K562 (cell line): Measurements from ENCODE around the gene IRAK2. TPM values are rescaled to one million over a fixed set of nuclear protein-coding genes. Genes with fewer than 3 reads are reported as not detected.
A peak's percentile ranks its signal among the peaks of the same experiment; 100 is the strongest.

ENCODE experiments used
- ATAC-seq: fragments of 200-7000 bp; cut with Tn5 transposase; 3 replicates; pipeline ENCODE4 v1.9.1; 2020; ENCODE audit warnings: moderate library complexity
- BruUV-seq: library from RNA; stranded (reverse); fragments of 400-500 nt; replicated peaks from 2 replicates; lab custom pipeline; 2021; lab: Mats Ljungman, UMichigan
- CTCF ChIA-PET: fragments of 300-600 bp; formaldehyde crosslinking; extraction: SDS; loops from one replicate; lab custom pipeline; 2021; ENCODE audit warnings: low intra/inter-chr PET ratio; lab: Yijun Ruan, JAX
- POLR2A ChIA-PET: fragments of 300-600, 350-650 bp; sonication (Branson Sonifier 250); formaldehyde crosslinking; extraction: SDS; loops from one replicate; lab custom pipeline; 2021; ENCODE audit warnings: antibody characterized with exemption, inconsistent platforms; lab: Yijun Ruan, JAX
- DNase-seq, 4 experiments: peaks; one replicate each; pipeline versions ENCODE4 v3.0.0 to v3.0.0-alpha.2; 2011 to 2018; ENCODE audit warnings: low spot score in 3 of 4, mixed read lengths in 3 of 4; ENCODE audit errors: extremely low read depth in 1 of 4
- FAIRE-seq: peaks from 2 replicates; lab custom pipeline; 2011; peaks lifted over from hg19 to GRCh38; lab: Jason Lieb, UNC
- H2AFZ ChIP-seq: 2 replicates; pipeline ENCODE4 v1.6.0; 2011; ENCODE audit warnings: low read depth, low read length, control low read depth, inconsistent platforms
- H3K27ac ChIP-seq: fragments of 200-600 bp; 3 replicates; pipeline ENCODE4 v1.8.0; 2011; ENCODE audit warnings: low read depth, mild to moderate bottlenecking, control low read depth, inconsistent platforms, low read length, moderate library complexity, mixed read lengths; ENCODE audit errors: extremely low read depth
- H3K27me3 ChIP-seq, 2 experiments: fragments of 300-600 bp in 1 of 2; 2 replicates in 1 of 2; 3 replicates in 1 of 2; pipeline versions ENCODE4 v1.6.0 to v1.8.0; 2011; ENCODE audit warnings: inconsistent platforms in 2 of 2, low read length in 2 of 2, mild to moderate bottlenecking in 1 of 2, mixed read lengths in 1 of 2, moderate library complexity in 1 of 2; ENCODE audit not compliant: control insufficient read depth in 2 of 2, insufficient read depth in 2 of 2
- H3K36me3 ChIP-seq: fragments of 300-600 bp; 3 replicates; pipeline ENCODE4 v1.8.0; 2011; ENCODE audit warnings: mild to moderate bottlenecking, low read length, inconsistent platforms; ENCODE audit not compliant: control insufficient read depth, insufficient read depth
- H3K4me1 ChIP-seq, 2 experiments: fragments of 200-600 bp in 1 of 2; replicated peaks in 1 of 2; 2 replicates in 1 of 2; 3 replicates in 1 of 2; pipeline versions ENCODE4 v1.5.1 to v1.8.0; 2011; ENCODE audit warnings: inconsistent platforms in 2 of 2, low read length in 2 of 2, mild to moderate bottlenecking in 1 of 2, mixed read lengths in 1 of 2, moderate library complexity in 1 of 2; ENCODE audit not compliant: control insufficient read depth in 2 of 2, insufficient read depth in 2 of 2
- H3K4me2 ChIP-seq: 2 replicates; pipeline ENCODE4 v1.6.1; 2011; ENCODE audit warnings: low read length, control low read depth, inconsistent platforms, mixed read lengths; ENCODE audit not compliant: insufficient read depth
- H3K4me3 ChIP-seq: fragments of 200-600 bp; sonication (generic), shearing (Covaris generic); 2 replicates; pipeline ENCODE4 v1.5.1; 2016; ENCODE audit warnings: control low read depth, inconsistent platforms
- H3K79me2 ChIP-seq: fragments of 200-600 bp; 3 replicates; pipeline ENCODE4 v1.8.0; 2011; ENCODE audit warnings: low read length, inconsistent platforms; ENCODE audit not compliant: control insufficient read depth, insufficient read depth
- H3K9ac ChIP-seq, 2 experiments: 2 replicates each; pipeline versions ENCODE4 v1.6.0 to v1.6.1; 2011; ENCODE audit warnings: low read depth in 2 of 2, low read length in 2 of 2, control low read depth in 1 of 2, inconsistent platforms in 1 of 2, mild to moderate bottlenecking in 1 of 2, mixed read lengths in 1 of 2; ENCODE audit not compliant: insufficient read depth in 1 of 2
- H3K9me1 ChIP-seq: one replicate; pipeline ENCODE4 v1.6.0; 2011; ENCODE audit warnings: inconsistent platforms, mild to moderate bottlenecking, low read length, moderate library complexity; ENCODE audit not compliant: control insufficient read depth, insufficient read depth
- H3K9me3 ChIP-seq: replicated peaks from 2 replicates; pipeline ENCODE4 v1.5.1; 2011; ENCODE audit warnings: low read depth, low read length, inconsistent platforms; ENCODE audit not compliant: control insufficient read depth, insufficient read depth
- H4K20me1 ChIP-seq: replicated peaks from 2 replicates; pipeline ENCODE4 v1.6.1; 2011; ENCODE audit warnings: low read length, inconsistent platforms, mixed read lengths; ENCODE audit not compliant: control insufficient read depth, insufficient read depth
- CBX5 ChIP-seq: IDR thresholded peaks from 2 replicates; pipeline ENCODE4 v1.6.1; 2014; ENCODE audit warnings: low read depth, borderline replicate concordance
- FOXA3 ChIP-seq, 2 experiments: fragments of 450-650 bp in 1 of 2; sonication (generic) in 1 of 2; formaldehyde crosslinking; IDR thresholded peaks in 1 of 2; conservative IDR thresholded peaks in 1 of 2; 2 replicates each; pipeline versions ENCODE4 v1.4.0 to v1.8.0; 2020 to 2022; ENCODE audit warnings: mild to moderate bottlenecking in 2 of 2, missing genetic modification reagents in 1 of 2
- MTA3 ChIP-seq: fragments of 450-650 bp; formaldehyde crosslinking; IDR thresholded peaks from 2 replicates; pipeline ENCODE4 v1.6.1; 2017; ENCODE audit warnings: mild to moderate bottlenecking, borderline replicate concordance
- PHF8 ChIP-seq: fragments of 200-600 bp; sonication (generic); IDR thresholded peaks from 2 replicates; pipeline ENCODE4 v1.6.1; 2012; ENCODE audit warnings: mixed run types, mild to moderate bottlenecking, inconsistent platforms, low read length, moderate library complexity, borderline replicate concordance
- RBBP5 ChIP-seq: fragments of 200-600 bp; sonication (generic); IDR thresholded peaks from 2 replicates; pipeline ENCODE4 v1.6.1; 2012; ENCODE audit warnings: borderline replicate concordance, mild to moderate bottlenecking, low read length, control low read depth, inconsistent platforms; ENCODE audit not compliant: insufficient read depth, poor library complexity, severe bottlenecking
- SMC3 ChIP-seq: conservative IDR thresholded peaks from 2 replicates; pipeline ENCODE4 v1.6.1; 2011; ENCODE audit warnings: low read depth, low read length, improper control_type of control experiment; ENCODE audit not compliant: insufficient read depth
- SREBF1 ChIP-seq: fragments of 150-350 bp; IDR thresholded peaks from 2 replicates; pipeline ENCODE4 v1.6.1; 2014; ENCODE audit warnings: antibody characterized with exemption, low read depth, low read length, borderline replicate concordance
- ZNF174 ChIP-seq: fragments of 250-450 bp; sonication (Bioruptor Pico); IDR thresholded peaks from 2 replicates; pipeline ENCODE4 v1.4.0; 2020; ENCODE audit warnings: mild to moderate bottlenecking
- WGBS: fragments of 100-300 bp; shearing (Covaris generic); methylation state at CpG from one replicate; pipeline ENCODE4 v1.1.6; 2016; ENCODE audit warnings: low coverage, mixed read lengths; ENCODE audit not compliant: insufficient coverage; ENCODE audit errors: missing lambda C conversion rate; 5-methylcytosine and 5-hydroxymethylcytosine counted together
- in situ Hi-C: fragments of 300-500 bp; cut with MboI; formaldehyde crosslinking; loops from 4 replicates; pipeline ENCODE4 v1.15.0; 2018; ENCODE audit warnings: inconsistent platforms, mixed read lengths
- intact Hi-C: fragments of 100-400 bp; cut with micrococcal nuclease; formaldehyde crosslinking; loops from 2 replicates; pipeline ENCODE4 v1.14.2; 2022
- polyA plus RNA-seq, 8 experiments: library from polyadenylated mRNA; depleted of rRNA in 4 of 8; stranded (reverse) in 5 of 8; unstranded in 3 of 8; fragments of >200 nt; fragmentation: Nextera tagmentation in 2 of 8; fragmentation: Illumina TruSeq in 1 of 8; extraction: Ambion mirVana in 2 of 8; extraction: Trizol in 1 of 8; gene quantifications; 2 replicates each; pipeline versions ENCODE4 v1.2.1 to v1.2.3, GENCODE V29; 2011 to 2014; ENCODE audit warnings: inconsistent platforms in 1 of 8, missing spikeins in 1 of 8
- total RNA-seq, 7 experiments: library from RNA; depleted of rRNA in 6 of 7; stranded (reverse); fragments of >200 nt in 6 of 7; fragmentation: Illumina TruSeq in 2 of 7; extraction: Trizol in 2 of 7; gene quantifications; 2 replicates each; pipeline versions ENCODE4 v1.2.1 to v1.2.3, GENCODE V29; 2011 to 2021; ENCODE audit warnings: low replicate concordance in 1 of 7
- TF ChIP-seq, protein P1 (sequence below): fragments of 250-450 bp; sonication (Bioruptor Pico); IDR thresholded peaks from 2 replicates; pipeline ENCODE4 v1.4.0; 2020; ENCODE audit warnings: mild to moderate bottlenecking, moderate library complexity, borderline replicate concordance
- TF ChIP-seq, protein P2 (sequence below), 3 experiments: IDR thresholded peaks in 2 of 3; conservative IDR thresholded peaks in 1 of 3; 2 replicates each; pipeline ENCODE4 v1.5.1; 2011 to 2012; ENCODE audit warnings: low read length in 3 of 3, mild to moderate bottlenecking in 3 of 3, control low read depth in 2 of 3, improper control_type of control experiment in 1 of 3, inconsistent platforms in 1 of 3, low read depth in 1 of 3, mixed read lengths in 1 of 3, moderate library complexity in 1 of 3; ENCODE audit not compliant: insufficient read depth in 2 of 3
- TF ChIP-seq, protein P3 (sequence below), 2 experiments: fragments of 450-650 bp in 1 of 2; sonication (generic) in 1 of 2; formaldehyde crosslinking in 1 of 2; IDR thresholded peaks in 1 of 2; conservative IDR thresholded peaks in 1 of 2; 2 replicates each; pipeline versions ENCODE4 v1.6.1 to v1.8.1; 2016 to 2023; ENCODE audit warnings: mild to moderate bottlenecking in 2 of 2, moderate library complexity in 2 of 2, inconsistent platforms in 1 of 2, missing genetic modification reagents in 1 of 2
- TF ChIP-seq, protein P4 (sequence below): sonication (generic); formaldehyde crosslinking; IDR thresholded peaks from 2 replicates; pipeline ENCODE4 v1.8.0; 2022; ENCODE audit warnings: missing genetic modification reagents, mild to moderate bottlenecking, moderate library complexity, borderline replicate concordance

Gene IRAK2
- total and polyA plus RNA-seq, 9 of the 15 experiments (the other 6 are each of a cell fraction or from before 2014, with no cell fraction given): 0.42 to 4.4 (median 2.7) TPM

DNA sequence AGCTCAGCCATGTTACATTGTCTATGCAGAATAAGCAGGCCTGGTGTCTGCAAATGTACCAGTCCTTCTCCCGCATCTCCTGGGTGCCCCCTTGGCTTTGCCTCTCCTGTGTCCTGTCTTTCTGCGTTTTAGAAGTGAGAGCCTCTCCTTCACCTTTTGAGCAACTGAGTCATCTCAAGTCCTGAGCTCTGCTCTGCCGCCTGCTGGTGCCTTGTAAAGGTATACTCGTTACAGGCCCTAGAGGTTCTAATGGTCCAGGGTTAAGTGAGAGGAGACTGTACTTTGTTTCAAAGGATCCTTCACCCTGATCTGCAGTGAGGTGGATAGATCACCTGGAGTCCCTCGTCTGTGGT, 115.4 kb downstream of the IRAK2 start:
- ChIA-PET POLR2A (interaction anchor here (0.6 to 1.6 kb wide), 11 partner anchors 8 to 127 kb away, joined by 3 to 6 read pairs (median 4); partner anchors contain the start of gene GHRL), CTCF (interaction anchor here (1.2 kb wide), 1 partner anchor 564 kb away, joined by 4 read pairs; no protein-coding TSS in a partner anchor)
- DNase-seq (peak in 1 of 4 experiments; percentile 48), ATAC-seq (peak; percentile 79), FAIRE-seq (peak; percentile 66)
- in situ Hi-C loops: no loop called here
- peaks cover 87% of the 10 kb centered on the region for H3K36me3 ChIP-seq
- H3K9ac ChIP-seq: peak overlapping the region in 1 of 2 experiments; percentile 17; a peak in 1 of 4 replicates
- peak overlapping the region; percentile 50 for H3K4me2 ChIP-seq
- no peaks in the 10 kb centered on the region for H3K9me3 ChIP-seq
- H4K20me1 ChIP-seq: no peaks in the 10 kb centered on the region; the same call in 1 of the 2 replicates
- H3K27ac ChIP-seq: peak overlapping the region; percentile 46
- no TSS peak for BruUV-seq
- no peaks in the 10 kb centered on the region for H3K9me1 ChIP-seq
- 66% methylated on average over 5 of the region's 5 CpGs for WGBS
- no peak overlapping the region for H3K4me3 ChIP-seq
- peaks cover 10% of the 10 kb centered on the region for H3K79me2 ChIP-seq
- H2AFZ ChIP-seq: no peak overlapping the region
- intact Hi-C loops: no loop called here
- peaks cover 10 to 14% of the 10 kb centered on the region in 2 experiments; a peak in 3 of 5 replicates for H3K4me1 ChIP-seq
- H3K27me3 ChIP-seq: no peaks in the 10 kb centered on the region
- TF ChIP-seq SMC3: peak; percentile 50; the same call in 1 of the 2 replicates
- TF ChIP-seq MTA3: 0 out of 2 replicates have a peak, but pooled peaks have one; percentile 5
- TF ChIP-seq RBBP5: peak; percentile 19
- no peak for TF ChIP-seq CBX5
- TF ChIP-seq, protein P1, sequence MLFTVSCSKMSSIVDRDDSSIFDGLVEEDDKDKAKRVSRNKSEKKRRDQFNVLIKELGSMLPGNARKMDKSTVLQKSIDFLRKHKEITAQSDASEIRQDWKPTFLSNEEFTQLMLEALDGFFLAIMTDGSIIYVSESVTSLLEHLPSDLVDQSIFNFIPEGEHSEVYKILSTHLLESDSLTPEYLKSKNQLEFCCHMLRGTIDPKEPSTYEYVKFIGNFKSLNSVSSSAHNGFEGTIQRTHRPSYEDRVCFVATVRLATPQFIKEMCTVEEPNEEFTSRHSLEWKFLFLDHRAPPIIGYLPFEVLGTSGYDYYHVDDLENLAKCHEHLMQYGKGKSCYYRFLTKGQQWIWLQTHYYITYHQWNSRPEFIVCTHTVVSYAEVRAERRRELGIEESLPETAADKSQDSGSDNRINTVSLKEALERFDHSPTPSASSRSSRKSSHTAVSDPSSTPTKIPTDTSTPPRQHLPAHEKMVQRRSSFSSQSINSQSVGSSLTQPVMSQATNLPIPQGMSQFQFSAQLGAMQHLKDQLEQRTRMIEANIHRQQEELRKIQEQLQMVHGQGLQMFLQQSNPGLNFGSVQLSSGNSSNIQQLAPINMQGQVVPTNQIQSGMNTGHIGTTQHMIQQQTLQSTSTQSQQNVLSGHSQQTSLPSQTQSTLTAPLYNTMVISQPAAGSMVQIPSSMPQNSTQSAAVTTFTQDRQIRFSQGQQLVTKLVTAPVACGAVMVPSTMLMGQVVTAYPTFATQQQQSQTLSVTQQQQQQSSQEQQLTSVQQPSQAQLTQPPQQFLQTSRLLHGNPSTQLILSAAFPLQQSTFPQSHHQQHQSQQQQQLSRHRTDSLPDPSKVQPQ: no peak
- TF ChIP-seq, protein P2, sequence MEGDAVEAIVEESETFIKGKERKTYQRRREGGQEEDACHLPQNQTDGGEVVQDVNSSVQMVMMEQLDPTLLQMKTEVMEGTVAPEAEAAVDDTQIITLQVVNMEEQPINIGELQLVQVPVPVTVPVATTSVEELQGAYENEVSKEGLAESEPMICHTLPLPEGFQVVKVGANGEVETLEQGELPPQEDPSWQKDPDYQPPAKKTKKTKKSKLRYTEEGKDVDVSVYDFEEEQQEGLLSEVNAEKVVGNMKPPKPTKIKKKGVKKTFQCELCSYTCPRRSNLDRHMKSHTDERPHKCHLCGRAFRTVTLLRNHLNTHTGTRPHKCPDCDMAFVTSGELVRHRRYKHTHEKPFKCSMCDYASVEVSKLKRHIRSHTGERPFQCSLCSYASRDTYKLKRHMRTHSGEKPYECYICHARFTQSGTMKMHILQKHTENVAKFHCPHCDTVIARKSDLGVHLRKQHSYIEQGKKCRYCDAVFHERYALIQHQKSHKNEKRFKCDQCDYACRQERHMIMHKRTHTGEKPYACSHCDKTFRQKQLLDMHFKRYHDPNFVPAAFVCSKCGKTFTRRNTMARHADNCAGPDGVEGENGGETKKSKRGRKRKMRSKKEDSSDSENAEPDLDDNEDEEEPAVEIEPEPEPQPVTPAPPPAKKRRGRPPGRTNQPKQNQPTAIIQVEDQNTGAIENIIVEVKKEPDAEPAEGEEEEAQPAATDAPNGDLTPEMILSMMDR (IDR thresholded peaks at IDR 0.05 in 2 of 3, conservative IDR thresholded peaks at IDR 0.05 in 1 of 3; ENCODE audit: insufficient read depth in 2 of 3, low read depth in 1 of 3, low read length in 3 of 3): peak; percentile 56 to 71 (median 57)
- no peak for TF ChIP-seq PHF8
- TF ChIP-seq FOXA3 (CRISPR knock-in tag; conservative IDR thresholded peaks at IDR 0.05 in 1 of 2, IDR thresholded peaks at IDR 0.05 in 1 of 2): 0 out of 4 replicates have a peak, but pooled peaks of 1 of the 2 experiments have one; percentile 46
- no peak for TF ChIP-seq SREBF1
- TF ChIP-seq, protein P3, sequence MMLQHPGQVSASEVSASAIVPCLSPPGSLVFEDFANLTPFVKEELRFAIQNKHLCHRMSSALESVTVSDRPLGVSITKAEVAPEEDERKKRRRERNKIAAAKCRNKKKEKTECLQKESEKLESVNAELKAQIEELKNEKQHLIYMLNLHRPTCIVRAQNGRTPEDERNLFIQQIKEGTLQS (IDR thresholded peaks at IDR 0.05): 0 out of 2 replicates have a peak, but pooled peaks have one; percentile 22
- TF ChIP-seq, protein P3 (CRISPR knock-in tag; conservative IDR thresholded peaks at IDR 0.05): no peak
- TF ChIP-seq, protein P4, sequence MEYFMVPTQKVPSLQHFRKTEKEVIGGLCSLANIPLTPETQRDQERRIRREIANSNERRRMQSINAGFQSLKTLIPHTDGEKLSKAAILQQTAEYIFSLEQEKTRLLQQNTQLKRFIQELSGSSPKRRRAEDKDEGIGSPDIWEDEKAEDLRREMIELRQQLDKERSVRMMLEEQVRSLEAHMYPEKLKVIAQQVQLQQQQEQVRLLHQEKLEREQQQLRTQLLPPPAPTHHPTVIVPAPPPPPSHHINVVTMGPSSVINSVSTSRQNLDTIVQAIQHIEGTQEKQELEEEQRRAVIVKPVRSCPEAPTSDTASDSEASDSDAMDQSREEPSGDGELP (CRISPR knock-in tag): 0 out of 2 replicates have a peak, but pooled peaks have one; percentile 22
- no peak for TF ChIP-seq ZNF174 (CRISPR knock-in tag)
